Measurements from ENCODE around the gene DOCK3.

GRCh38 chr3:51328206-51328605 lies 653.5 kb downstream of the DOCK3 start:
- no peak for TF ChIP-seq CTCF (IDR thresholded peaks at IDR 0.05; ENCODE audit: low read depth, low read length)
- no peak for TF ChIP-seq EZH2phosphoT487 (IDR thresholded peaks at IDR 0.05; ENCODE audit: low read depth)
